ENCODE measurements around the gene CCNDBP1.
"Not testable (repeated sequence)": the region's sequence is repeated elsewhere in the genome, so short reads cannot be mapped to it uniquely, and the experiment has no call there.

The CCNDBP1 gene

DNA sequence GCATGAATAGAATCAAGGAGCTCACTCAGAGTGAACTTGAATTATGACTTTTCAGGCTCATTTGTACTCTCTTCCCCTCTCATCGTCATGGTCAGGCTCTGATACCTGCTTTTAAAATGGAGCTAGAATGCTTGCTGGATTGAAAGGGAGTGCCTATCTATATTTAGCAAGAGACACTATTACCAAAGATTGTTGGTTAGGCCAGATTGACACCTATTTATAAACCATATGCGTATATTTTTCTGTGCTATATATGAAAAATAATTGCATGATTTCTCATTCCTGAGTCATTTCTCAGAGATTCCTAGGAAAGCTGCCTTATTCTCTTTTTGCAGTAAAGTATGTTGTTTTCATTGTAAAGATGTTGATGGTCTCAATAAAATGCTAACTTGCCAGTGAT is 9.6 kb downstream of the CCNDBP1 start:
- no peak for DNase-seq

DNA sequence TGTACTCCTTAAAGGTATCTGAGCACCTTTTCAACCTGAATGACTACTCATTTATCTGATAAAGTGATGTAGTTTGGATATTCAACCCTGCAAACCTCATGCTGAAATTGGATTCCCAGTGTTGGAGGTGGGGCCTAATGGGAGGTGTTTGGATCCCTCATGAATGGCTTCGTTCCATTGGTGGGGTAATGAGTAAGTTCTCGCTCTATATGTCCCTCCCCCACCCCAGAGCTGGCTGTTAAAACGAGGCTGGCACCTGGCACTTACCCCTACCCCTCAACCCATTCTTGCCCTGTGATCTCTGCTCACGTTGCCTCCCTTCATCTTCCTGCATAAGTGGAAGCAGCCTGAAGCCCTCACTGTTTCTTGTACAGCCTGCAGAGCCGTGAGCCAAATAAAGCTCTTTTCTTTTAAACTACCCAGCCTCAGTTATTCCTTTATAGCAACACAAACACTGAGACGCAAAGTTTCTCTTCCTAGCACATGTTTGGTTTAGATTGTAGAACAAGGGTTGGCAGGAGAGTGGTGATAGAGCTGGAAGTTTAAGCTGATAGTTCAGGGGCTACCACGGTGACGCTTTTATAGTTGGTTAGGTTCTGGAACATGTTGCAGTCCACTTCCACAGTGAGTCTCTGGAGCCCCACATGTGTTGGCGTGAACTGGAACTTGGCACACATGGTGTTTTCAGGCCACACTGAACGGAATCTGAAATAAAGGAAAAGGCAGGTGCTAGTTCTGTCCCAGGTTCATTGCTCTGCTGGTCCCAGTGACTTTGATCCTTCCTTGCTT is 11.8 kb downstream of the CCNDBP1 start:
- DNase-seq, result no peak

DNA sequence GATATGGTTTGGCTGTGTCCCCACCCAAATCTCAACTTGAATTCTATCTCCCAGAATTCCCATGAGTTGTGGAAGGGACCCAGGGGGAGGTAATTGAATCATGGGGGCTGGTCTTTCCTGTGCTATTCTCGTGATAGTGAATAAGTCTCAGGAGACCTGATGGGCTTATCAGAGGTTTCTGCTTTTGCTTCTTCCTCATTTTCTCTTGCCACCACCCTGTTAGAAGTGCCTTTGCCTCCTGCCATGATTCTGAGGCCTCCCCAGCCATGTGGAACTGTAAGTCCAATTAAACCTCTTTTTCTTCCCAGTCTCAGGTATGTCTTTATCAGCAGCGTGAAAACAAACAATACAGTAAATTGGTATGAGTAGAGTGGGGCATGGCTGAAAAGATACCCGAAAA is 12.6 kb downstream of the CCNDBP1 start:
- DNase-seq, result not testable (repeated sequence)

DNA sequence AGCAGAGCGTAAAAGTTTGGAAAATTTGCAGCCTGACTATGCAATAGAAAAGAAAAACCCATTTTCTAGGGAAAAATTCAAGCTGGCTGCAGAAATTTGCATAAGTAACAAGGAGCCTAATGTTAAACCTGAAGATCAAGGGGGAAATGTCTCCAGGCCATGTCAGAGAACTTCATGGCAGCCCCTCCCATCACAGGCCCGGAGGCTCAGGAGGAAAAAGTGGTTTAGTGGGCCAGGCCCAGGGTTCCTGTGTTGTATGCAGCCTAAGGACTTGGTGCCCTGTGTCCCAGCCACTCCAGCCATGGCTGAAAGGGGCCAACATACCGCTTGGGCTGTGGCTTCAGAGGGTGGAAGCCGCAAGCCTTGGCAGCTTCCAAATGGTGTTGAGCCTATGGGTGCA is 13.4 kb downstream of the CCNDBP1 start:
- DNase-seq, result not testable (repeated sequence)

DNA sequence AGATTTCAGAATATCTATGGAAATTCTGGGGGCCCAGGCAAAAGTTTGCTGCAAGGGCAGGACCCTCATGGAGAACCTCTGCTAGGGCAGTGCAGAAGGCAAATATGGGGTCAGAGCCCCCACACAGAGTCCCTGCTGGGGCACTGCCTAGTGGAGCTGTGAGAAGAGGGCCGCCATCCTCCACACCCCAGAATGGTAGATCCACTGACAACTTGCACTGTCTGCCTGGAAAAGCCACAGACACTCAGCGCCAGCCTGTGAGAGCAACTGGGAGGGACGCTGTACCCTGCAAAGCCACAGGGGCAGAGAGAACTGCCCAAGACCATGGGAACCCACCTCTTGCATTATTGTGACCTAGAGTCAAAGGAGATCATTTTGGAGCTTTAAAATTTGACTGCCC is 13.8 kb downstream of the CCNDBP1 start:
- DNase-seq, result no peak

DNA sequence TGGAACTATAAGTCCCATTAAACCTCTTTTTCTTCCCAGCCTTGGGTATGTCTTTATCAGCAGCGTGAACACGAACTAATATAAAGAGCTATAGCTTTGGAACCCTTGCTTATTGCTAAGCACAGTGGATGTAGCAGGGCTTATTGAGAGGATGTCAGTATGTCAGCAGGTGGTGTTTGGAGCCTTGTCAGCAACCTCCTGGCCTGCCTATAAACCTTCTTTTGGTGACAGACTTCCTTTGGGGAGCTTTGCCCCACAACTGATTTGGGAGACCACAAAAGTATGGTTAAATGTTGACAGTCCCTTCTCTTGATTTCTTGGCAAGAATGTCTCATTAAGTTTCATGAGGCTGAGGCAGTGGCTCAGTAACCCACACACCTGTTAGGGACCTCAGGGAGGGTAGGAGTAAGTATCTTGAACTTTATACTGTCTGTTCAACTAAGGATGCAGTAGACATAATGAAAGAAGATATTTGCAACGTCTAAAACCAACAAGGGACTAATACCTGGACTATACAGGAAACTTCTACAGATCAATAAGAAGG is 14.8 kb downstream of the CCNDBP1 start:
- no peak for DNase-seq

DNA sequence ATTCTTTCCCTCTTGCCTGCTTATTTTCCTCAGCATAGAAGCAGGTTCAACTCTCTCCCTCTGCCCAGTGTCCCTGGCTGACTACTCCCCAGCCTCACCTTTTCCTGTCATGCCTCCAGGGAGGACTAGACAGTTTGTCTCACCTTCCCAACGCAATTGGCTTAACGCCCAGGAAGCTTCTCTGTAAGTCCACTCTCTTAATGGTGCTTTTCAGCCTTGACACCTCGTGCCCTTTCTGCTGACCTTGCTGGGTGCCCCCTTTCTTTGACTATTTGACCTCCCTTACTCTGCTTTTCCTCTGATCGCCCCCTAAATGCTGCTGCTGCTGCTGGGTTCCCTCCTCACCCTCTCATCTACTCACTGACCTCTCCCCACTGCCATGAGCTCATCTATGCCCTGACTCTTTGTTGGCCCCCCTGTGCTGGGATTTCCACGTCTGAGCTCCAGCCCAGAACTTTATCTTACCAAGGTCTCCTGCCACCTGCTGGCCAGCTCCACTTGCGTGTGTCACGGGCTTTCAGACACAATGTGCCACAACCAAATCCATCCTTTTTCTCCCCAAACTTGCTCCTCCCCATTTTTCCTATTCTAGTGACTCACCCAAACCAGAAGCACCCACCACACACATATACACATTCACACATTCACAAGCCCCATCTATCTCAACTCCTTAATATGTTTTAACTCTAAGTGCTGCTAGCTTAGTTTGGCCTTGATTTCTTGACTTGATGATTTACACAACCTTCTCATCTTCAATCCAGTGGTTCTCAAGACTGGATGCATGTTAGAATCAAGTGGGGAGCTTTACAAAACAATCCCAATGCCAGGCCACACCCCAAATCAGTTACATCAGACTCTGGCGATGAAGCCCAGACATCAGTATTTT is 19.1 kb downstream of the CCNDBP1 start:
- no peak for DNase-seq

DNA sequence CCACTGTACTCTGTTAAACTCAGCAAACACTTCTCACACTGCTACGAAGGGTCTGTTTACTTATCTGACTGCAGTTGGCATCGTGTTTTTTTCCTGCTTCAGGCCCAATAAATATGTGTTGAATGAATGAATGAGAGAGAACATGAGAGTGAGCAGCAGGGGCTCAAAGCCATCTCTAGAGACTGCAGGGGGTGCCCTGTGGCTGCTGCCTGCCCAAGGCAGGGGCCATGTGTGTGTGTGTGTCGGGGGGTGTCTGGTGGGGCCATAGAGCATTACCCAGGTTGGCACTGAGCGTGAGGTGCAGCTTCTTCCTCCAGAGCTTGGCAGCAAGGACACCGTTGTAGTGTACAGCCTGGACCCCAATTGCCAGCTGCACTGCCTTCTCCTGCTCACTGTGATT is 20.9 kb downstream of the CCNDBP1 start:
- no peak for DNase-seq

DNA sequence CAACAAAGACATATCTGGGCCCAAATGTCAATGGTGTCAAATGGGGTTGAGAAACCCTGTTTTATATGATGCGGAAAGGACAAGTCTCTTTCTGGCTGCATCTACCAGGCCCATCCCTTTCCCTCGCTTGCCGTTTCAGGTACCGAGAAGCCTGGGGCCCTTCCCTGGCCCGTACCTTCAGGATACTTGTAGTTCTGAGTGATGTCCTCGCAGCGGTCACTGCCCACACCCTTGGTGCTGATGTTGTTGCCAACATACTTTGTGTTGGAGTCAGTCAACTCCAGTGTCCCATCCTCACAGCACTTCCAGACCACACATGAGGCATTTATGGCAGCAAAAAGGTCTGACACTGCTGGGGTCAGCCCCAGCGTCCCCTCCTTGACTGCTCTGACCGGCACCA is 21.8 kb downstream of the CCNDBP1 start:
- no peak for DNase-seq

DNA sequence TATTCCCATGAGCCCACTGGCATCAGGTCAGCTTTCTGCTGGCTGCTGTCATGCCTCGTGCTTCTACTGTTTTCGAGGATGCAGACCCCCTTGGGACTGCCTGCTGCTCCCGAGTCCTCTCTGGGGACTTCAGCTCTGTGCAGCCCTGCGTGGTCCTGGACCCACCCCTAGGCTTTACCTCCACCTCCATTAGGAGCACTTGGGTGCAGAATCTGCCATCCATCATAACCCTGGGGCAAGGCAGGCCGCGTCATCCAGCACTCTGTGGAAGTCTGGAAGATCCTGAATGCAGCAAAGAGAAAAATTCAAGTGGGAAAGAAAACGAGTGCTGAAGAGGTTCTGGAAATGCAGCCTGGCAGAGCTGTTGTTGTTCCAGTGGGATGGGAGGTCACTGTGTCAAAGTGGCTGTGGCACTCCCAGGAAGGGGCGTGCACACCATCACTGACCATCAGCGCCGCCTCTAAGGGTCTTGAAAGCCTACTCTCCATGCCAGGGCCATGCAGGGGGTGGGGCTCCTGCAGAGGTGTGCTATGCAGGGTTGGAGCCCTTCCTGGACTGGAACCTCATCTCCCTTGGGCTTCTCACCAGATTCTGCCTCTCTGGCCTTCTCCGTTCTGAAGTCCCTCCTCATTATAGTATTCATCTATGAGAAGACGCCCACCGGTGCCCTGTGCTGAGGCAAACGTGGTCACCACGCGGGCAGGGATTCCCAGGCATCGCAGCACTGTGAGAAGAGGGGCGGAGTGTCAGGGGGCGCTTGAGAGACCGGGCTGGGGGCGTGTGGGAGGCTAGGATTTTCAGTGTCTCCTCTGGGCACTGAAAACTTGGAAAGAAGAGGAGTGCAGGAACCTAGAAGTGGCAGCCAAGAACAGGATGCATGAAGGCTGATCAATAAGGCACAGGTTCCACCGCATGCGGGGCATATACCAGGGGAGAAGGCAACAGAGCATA is 23.1 kb downstream of the CCNDBP1 start:
- DNase-seq, result no peak

DNA sequence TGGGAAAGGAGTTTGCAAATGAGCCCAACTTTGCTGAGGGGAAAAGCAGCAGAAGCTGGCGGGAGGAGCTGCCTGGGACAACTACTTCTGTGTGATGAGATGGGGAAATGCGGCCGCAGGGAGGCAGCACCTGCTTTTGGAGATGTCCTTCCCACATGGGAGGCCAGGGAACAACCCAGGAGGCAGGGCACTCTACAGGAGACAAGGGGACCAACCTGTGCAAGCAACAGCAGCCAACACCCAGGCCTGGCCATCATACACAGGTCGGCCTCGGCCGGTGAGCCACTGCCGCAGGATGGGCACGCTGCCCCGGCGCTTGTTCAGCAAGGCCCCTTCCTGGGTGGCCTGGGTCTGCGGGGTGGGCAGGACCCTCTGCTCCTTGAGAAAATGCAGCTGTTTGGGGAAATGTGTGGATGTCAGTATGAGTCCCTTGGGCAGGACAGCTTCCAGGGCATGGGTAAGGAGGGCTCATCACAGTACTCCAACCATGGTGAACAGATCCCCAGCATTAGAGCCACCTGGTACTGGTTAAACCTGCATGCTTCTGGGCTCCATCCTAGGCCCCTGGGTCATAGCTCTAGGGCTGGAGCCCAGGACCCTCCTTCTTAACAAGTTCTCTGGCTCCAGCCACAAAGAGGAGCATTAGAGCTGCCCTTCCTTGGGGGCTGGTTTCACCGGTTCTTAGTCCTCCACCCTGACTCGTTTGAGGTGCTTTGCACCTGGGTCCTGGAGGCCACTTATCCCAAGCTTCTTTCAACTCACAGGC is 24.0 kb downstream of the CCNDBP1 start:
- no peak for DNase-seq

DNA sequence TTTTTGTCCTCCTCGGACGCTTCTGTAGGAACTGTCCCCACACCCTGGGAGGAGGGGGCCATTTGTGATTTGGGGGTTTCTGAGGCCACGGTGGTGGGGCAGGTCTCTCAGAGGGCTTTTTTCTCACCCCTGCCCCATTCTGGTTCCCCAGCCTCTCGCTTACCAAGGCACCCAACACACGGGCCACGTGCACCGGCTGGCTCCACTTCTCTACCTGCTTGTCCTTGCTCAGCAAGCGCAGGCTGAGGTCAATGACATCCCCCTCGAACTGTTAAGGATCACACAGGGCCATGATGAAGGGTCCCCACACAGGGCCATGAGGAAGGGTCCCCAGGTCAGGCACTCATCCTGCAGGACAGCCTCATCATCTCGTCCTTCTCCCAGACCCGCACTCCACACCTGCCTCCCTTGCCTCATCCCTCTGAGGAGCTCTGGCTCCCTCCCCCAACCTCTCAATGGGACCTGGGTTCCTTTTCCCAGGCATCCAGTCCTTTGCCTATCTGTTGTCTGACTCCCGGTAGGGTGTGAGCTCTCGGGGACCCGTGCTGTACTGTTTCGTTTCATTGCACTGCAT is 25.1 kb downstream of the CCNDBP1 start:
- DNase-seq, result no peak

DNA sequence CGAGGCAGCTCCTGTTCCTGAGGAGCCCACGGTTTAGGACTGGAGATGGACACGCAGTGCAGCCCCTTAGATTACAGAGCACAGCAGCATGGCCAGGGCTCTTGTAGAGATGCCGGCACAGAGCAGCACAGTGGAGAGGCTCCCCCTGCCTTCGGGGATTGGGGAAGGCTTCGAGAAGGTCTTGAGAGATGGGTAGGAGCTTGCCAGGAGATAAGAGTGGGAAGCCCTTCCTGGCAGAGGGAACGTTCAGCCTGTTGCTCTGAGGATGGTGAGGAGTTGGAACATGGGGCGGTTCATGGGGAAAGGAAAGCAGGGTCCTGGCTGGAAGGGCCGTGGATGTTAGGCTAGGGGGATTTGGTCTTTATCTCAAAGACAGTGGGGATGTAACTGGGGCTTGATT is 25.6 kb downstream of the CCNDBP1 start:
- DNase-seq, result no peak

DNA sequence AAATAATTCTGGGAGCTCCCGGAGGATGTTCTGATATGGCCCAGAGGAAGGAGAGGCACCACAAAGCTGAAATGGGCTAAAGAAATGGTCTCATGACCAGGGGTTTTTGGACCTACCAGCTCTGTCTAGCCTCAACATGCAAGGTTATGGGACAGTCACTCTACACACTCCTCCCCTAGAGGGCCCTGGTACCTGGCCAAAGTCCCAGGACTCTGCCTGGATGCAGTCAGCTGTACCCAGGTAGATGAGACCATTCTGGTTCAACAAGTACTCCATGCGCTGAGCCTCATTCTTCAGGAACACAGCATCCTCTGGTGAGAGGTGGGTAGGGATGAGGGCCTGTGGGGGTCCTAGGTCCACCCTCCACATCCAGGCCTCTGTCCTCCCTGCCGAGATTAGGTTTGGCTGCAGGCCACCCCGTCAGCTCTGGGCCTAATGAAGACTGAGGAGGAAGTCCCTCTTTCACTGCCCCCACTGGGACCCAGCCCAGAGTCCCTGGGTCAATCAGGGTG is 26.1 kb downstream of the CCNDBP1 start:
- DNase-seq, result no peak

DNA sequence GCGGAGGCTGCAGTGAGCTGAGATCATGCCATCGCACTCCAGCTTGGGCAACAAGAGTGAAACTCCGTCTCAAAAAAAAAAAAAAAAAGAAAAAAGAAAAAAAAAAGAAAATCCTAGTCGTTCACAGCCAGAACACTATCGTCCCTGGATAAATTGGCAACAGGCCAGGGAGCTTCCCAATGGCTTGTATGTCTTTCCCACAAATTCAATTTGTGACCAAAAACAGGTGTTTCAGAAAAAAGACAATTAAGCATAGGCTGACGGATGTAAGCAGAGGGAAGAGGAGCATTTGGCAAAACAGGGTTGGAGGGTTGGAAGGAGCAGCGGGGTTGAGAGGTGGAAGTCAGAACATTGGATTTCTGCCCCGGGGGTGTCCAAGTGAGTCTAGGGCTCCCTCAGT is 27.1 kb downstream of the CCNDBP1 start:
- DNase-seq, result no peak

DNA sequence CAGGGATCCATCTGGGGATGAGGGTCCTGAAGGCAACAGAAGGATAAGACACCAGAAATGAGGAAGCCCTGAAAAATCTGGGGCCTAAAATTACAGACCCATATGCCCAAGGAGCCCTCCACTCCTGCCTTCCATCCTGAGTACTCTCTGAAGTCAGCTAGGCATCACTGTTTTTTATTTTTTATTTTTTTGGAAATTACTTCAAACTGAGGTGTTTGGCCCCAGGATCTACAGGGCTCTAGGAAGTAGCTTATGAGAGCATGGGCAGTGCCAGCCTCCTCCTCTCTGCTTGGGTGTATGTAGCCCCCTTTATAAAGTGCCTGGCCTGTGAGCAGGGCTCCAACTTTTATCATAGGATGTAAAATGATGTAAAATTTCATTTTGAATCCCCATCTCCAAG is 27.7 kb downstream of the CCNDBP1 start:
- DNase-seq, result no peak

DNA sequence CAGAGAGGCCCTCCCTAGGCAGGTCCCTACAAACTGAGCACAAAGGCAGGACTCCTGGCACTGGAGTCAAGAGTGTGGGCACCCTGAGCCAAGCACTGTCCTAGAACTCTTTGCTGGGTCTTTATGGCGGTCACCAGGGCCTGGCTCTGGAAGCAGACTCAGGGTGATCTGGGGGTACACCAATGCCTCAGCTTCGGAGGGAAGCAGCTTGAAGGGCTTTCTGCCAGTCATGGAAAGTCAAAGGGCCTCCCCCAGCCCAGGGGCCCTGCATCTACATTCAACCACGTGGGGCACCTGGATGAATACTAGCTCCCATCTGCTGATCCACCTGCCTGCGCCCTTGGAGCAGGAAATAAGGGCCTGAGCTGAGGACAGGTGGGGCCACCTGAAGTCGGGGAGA is 28.3 kb downstream of the CCNDBP1 start:
- DNase-seq, result no peak

DNA sequence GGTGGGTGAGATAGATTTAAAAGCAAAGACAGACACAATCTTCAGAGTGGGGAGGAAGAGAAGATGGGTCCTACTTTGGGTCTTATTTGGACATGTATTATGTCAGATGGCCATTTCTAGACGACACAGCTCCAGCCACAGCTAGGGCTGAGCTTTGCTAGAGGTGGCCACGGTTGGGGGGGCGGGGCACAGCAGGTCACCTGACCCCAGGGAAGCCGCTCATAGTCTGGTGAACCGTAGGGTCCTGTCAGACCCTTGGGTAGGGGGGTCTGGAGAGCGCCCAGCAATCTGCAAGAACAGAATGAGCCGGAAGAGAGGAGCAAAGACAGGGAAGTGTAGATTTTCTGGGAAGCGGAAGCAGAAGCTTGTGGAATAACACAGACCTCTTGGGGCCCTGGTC is 29.0 kb downstream of the CCNDBP1 start:
- DNase-seq, result no peak

DNA sequence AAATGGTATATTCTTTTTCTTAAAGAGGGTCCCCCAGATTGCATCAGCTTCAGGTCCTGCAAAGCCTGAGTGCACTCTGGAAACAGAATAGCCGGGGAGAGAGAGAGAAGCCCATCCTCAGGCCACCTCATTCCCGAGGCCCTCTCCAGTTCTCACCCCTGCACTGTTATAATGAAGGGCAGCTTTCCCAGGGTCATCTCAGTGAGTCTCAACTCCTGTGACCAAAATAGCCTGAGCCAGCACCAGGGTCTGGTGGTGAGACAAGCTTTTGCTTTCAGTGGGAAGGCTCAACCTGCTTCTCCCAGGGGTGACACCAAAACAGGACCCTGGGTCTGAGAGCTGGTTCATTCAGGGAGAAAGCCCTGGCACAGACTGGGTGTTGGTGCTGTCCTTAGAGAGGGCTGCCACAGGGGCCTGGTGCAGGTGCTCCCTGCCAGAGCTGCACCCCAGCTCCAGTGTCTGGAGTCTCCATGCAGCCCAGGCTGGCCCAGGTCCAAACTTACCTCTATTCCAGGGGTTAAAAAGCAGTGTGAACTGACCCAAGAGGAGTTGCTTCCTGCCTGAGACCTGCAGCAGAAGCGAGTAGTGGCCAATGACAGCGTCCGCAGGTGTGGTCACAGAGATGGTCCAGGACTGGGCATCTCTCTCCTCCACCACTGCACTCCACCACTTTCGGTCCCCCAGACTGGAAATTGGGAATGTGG is 29.5 kb downstream of the CCNDBP1 start:
- DNase-seq, result no peak

DNA sequence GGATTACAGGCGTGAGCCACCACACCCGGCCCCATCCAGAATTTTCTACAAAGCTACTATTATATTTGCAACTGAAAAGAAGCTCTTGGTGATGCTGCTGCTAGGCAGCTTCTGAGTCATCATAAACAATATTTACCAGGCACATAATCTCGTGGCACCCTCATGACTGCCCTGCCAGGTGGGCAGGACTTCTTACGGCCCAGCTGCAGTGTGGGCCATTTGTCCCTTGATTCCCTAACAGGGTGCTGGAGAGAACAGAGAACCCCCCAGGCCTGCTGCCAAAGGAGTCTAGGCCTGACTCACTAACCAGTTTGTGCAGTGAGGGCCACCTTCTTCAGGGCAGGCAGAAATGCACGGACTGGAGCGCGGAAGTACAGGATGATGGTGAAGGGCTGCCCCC is 30.8 kb downstream of the CCNDBP1 start:
- DNase-seq, result no peak
